ENCODE measurements around the gene PACRG.

PACRG gene

DNA sequence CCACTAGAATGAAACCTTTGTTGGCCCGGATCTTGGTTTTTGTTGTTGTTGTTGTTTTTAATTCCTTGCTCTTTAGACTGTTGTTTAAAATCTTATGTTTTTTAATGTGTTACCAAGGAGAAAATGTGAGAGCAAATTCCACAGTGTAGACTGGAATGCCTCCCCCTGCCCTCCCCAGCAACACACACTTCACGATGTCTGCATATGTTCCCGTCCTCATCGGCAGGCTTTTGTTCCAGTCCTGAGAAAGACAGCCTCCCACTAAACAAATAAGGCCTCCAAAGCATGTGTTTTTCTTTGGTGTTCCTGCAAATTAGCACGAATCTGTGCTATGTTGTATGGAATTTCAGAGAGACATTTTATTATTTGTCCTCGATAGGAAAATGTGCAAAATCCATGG lies 423.4 kb downstream of the PACRG start:
- DNase-seq = no peak

DNA sequence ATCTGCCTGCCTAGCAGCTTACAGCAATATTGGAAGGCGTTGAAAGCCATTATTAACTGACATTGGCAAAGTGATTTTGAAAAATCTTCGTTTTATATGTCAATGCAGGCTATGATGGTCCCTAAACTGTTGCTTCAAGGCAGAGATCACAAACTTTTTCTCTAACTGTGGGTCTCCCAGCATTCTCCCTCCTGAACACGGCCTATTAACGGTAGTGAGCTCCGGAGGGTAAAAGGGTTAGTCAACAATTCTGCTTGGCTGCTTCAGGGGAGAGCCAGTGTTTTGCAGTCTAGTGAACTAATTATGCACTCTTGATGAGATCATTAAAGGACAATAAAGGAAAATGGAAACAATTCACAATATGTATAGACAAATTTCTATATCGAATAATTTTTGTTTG lies 424.9 kb downstream of the PACRG start:
- no peak for DNase-seq

GRCh38 chr6:163159110-163159509 lies 431.3 kb downstream of the PACRG start:
- no peak for DNase-seq

GRCh38 chr6:163159689-163160088 lies 431.9 kb downstream of the PACRG start:
- DNase-seq = no peak

- DNase-seq = no peak
Measured at GRCh38 chr6:163162007-163162873, 434.5 kb downstream of the PACRG start.

GRCh38 chr6:163162874-163163213 lies 435.1 kb downstream of the PACRG start:
- DNase-seq = no peak

DNA sequence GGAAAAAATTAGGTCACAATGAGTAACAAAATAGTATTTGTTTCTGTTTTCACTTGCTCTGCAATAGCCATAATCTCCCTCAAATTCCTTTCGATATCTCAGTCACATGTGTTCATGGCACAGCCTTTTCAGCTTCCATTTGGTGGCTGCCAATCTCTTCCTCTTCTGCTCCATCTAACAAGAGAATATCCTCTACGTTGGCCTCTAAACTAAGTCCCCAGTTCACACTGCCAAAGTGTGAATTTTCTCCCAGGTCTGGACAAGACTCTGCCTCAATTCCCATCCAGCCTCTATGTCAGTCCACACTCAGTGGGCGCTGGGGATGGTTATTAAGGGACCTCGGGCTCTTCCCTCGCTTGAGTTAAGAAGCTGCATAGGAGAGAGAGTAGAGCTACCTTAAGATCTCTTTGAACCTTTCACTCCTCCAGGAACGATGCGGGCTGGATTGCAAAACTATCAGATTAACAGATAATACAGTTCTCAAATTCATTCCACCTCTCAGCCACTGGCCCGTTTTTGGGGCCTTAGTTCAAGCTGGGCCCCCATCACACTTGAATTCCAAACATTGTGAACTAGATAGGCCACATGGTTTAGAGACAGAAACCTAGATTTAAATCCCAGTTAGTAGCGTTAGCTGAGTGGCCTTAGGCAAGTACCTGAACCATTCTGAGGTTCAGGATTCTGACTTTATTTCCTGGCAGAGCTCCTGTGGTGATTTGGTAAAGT lies 436.6 kb downstream of the PACRG start:
- DNase-seq = no peak

GRCh38 chr6:163165155-163165910 lies 437.6 kb downstream of the PACRG start:
- DNase-seq = no peak

- DNase-seq = no peak
Measured at GRCh38 chr6:163165922-163166321, 438.1 kb downstream of the PACRG start.

GRCh38 chr6:163166507-163166906 lies 438.7 kb downstream of the PACRG start:
- no peak for DNase-seq

DNA sequence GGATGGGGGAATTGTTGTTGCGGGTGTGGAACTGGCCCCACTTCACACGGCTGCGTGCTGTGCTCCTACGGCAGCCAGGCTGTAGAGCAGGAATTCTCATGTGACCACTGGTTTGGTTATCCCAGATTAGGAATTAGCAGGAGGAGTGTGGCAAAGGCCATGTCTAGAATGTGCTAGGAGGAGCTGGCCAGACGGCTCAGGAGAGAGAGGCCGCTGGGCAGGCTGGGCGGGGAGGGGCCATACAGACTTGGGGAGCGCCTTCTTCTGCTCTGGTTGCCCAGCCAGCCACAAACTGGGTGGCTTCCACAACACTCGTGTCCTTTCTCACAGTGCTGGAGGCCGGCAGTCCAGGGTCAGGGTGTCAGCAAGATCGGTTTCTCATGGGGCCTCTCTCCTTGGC lies 441.7 kb downstream of the PACRG start:
- no peak for DNase-seq

GRCh38 chr6:163170294-163170883 lies 442.6 kb downstream of the PACRG start:
- DNase-seq = peak; percentile 6

DNA sequence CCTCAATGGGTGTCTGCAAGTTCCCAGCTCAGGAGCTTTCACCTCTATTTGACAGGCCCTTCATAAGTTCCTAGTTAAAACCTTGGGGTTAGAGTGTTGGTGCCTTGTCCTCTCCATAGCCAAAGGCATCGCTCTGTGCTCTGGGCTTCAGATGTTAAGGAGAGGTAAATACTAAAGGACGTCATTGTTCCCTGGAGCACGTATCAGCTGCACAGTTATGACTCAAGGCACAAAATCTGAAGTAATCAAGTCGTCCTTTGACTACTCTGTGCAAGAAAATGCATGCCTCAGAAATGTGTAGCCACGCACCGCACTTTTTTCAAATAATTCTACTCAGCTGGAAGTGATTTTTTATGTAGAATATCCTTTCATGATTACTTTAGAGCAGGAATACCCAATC lies 446.0 kb downstream of the PACRG start:
- no peak for DNase-seq

GRCh38 chr6:163175301-163175700 lies 447.5 kb downstream of the PACRG start:
- DNase-seq = no peak

DNA sequence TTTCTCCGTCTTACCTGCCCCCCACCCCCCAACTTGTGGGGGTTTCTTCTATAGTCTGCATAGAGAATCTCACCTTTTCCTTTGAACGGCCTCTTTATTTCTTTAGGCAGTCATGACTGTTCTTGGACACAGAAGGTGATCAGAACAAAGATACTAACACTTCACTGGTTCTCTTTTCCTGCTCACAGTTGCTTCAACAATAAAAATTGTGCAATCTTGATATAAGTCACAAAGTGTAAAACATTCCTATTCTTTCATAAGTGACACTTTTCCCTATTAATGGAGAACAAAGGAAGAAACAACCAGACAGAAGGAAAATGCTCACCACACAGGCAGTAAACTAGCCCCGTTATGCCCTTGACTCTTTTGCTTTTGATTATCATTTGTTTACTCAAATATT lies 448.3 kb downstream of the PACRG start:
- no peak for DNase-seq

- no peak for DNase-seq
Measured at GRCh38 chr6:163177007-163177406, 449.2 kb downstream of the PACRG start.

- no peak for DNase-seq
Measured at GRCh38 chr6:163177892-163178420, 450.2 kb downstream of the PACRG start.

- no peak for DNase-seq
Measured at GRCh38 chr6:163179061-163179460, 451.3 kb downstream of the PACRG start.

DNA sequence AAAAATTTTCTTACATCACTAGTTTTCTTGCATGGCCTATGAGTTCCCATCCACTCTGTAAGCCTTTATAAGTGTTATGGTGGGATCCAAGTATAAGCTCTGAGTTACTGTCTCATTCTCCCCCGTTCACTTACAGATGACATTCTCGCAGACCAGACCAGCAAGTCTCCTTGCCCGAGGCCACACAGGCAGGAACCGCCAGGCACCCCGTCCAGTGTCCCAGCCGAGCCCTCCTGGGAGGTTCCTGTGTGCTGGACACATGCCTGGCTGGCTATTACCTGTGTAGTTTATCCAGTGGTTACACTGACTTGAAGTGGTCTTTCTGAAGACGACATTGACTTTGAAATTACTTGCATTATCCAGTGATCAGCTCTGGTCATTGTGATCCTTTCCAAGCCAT lies 451.9 kb downstream of the PACRG start:
- DNase-seq = no peak

- DNase-seq = no peak
Measured at GRCh38 chr6:163180874-163181541, 453.2 kb downstream of the PACRG start.

- DNase-seq = no peak
Measured at GRCh38 chr6:163181666-163182180, 453.9 kb downstream of the PACRG start.

- no peak for DNase-seq
Measured at GRCh38 chr6:163182696-163183095, 454.9 kb downstream of the PACRG start.

All from CD4-positive, alpha-beta T cell treated with Interleukin-6 for 4 hours (primary cell).